ENCODE data around the gene VWF. TPM values are rescaled to one million over a fixed set of nuclear protein-coding genes. Genes with fewer than 3 reads are reported as not detected.

Gene VWF
- total RNA-seq, 4 donors from 2014 or later: 78.8 to 118 (median 101) TPM

GRCh38 chr12:6116471-6117021 lies 7.9 kb downstream of the VWF start:
- Histone ChIP-seq H3K36me3 (no peaks in the 10 kb centered on the region), H3K4me1 (no peaks in the 10 kb centered on the region), H3K27me3 (no peaks in the 10 kb centered on the region), H3K9me3 (no peaks in the 10 kb centered on the region), H3K4me3 (peak overlapping the region in 1 of 4 donors; percentile 53), H3K27ac (peak overlapping the region; percentile 47 to 80 (median 71))
- intact Hi-C loops (cut with DNase I; ENCODE audit: low total_unique reads): no loop called here
- TF ChIP-seq CTCF (IDR thresholded peaks at IDR 0.05 in 4 of 5, conservative IDR thresholded peaks at IDR 0.05 in 1 of 5): no peak
- peak; percentile 9 to 12 for TF ChIP-seq POLR2A (IDR thresholded peaks at IDR 0.05)
- DNase-seq (no peak), ATAC-seq (peak; percentile 51 to 54)
- in situ Hi-C loops (cut with MboI; ENCODE audit: low sequenced_read_pairs in 4 of 4): no loop called here

GRCh38 chr12:6115389-6115788 lies 9.1 kb downstream of the VWF start:
- H3K27ac ChIP-seq: peak overlapping the region; percentile 37 to 73 (median 64)
- in situ Hi-C loops (cut with MboI; ENCODE audit: low sequenced_read_pairs in 4 of 4): no loop called here

GRCh38 chr12:6114476-6114870 lies 10.0 kb downstream of the VWF start:
- H3K4me1 ChIP-seq: no peaks in the 10 kb centered on the region
- H3K4me3 ChIP-seq: no peak overlapping the region
- intact Hi-C loops (cut with DNase I; ENCODE audit: low total_unique reads) (no loop called here), in situ Hi-C loops (cut with MboI; ENCODE audit: low sequenced_read_pairs in 4 of 4) (no loop called here)
- DNase-seq (no peak), ATAC-seq (no peak)
- no peak for TF ChIP-seq POLR2A (IDR thresholded peaks at IDR 0.05)
- no peak for TF ChIP-seq CTCF (IDR thresholded peaks at IDR 0.05 in 4 of 5, conservative IDR thresholded peaks at IDR 0.05 in 1 of 5)
- no peaks in the 10 kb centered on the region for H3K27me3 ChIP-seq
- H3K36me3 ChIP-seq: no peaks in the 10 kb centered on the region
- peak overlapping the region; percentile 37 to 73 (median 62) for H3K27ac ChIP-seq
- H3K9me3 ChIP-seq: no peaks in the 10 kb centered on the region

More at GRCh38 chr12:6115389-6115788, 9.1 kb downstream of the VWF start:
- H3K9me3 ChIP-seq: no peaks in the 10 kb centered on the region
- H3K36me3 ChIP-seq: no peaks in the 10 kb centered on the region
- H3K4me1 ChIP-seq: no peaks in the 10 kb centered on the region
- H3K27me3 ChIP-seq: no peaks in the 10 kb centered on the region
- no peak for DNase-seq
- intact Hi-C loops (cut with DNase I; ENCODE audit: low total_unique reads): no loop called here
- TF ChIP-seq CTCF (IDR thresholded peaks at IDR 0.05 in 4 of 5, conservative IDR thresholded peaks at IDR 0.05 in 1 of 5) (no peak), POLR2A (IDR thresholded peaks at IDR 0.05) (no peak)
- no peak for ATAC-seq
- H3K4me3 ChIP-seq: no peak overlapping the region

GRCh38 chr12:6113691-6114475 lies 10.6 kb downstream of the VWF start:
- Histone ChIP-seq H3K4me1 (no peaks in the 10 kb centered on the region), H3K27ac (peak overlapping the region; percentile 37 to 73 (median 62)), H3K27me3 (no peaks in the 10 kb centered on the region), H3K4me3 (no peak overlapping the region), H3K9me3 (no peaks in the 10 kb centered on the region), H3K36me3 (no peaks in the 10 kb centered on the region)
- ATAC-seq (no peak), DNase-seq (no peak)
- in situ Hi-C loops (cut with MboI; ENCODE audit: low sequenced_read_pairs in 4 of 4) (no loop called here), intact Hi-C loops (cut with DNase I; ENCODE audit: low total_unique reads) (no loop called here)
- TF ChIP-seq CTCF (IDR thresholded peaks at IDR 0.05 in 4 of 5, conservative IDR thresholded peaks at IDR 0.05 in 1 of 5): no peak
- no peak for TF ChIP-seq POLR2A (IDR thresholded peaks at IDR 0.05)

Measured in gastrocnemius medialis (tissue), 4 donors.